HEK293 (cell line): Measurements from ENCODE around the gene NFRKB.

Experiments
- TCF7L2 ChIP-seq: IDR thresholded peaks from 2 replicates; pipeline ENCODE4 v1.6.1; 2011; ENCODE audit warnings: low read depth, mild to moderate bottlenecking, inconsistent platforms, low read length, moderate library complexity, borderline replicate concordance
- ZNF132 ChIP-seq: fragments of 450-650 bp; formaldehyde crosslinking; IDR thresholded peaks from 2 replicates; pipeline ENCODE4 v1.5.1; 2017; ENCODE audit warnings: missing biosample characterization, missing genetic modification characterization, borderline replicate concordance
- ZNF274 ChIP-seq, 2 experiments: fragments of 200-500 bp in 1 of 2; fragments of 450-650 bp in 1 of 2; sonication (Bioruptor generic) in 1 of 2; formaldehyde crosslinking in 1 of 2; IDR thresholded peaks; 2 replicates each; pipeline versions ENCODE4 v1.5.1 to v1.6.1; 2014 to 2016; ENCODE audit warnings: borderline replicate concordance in 1 of 2, inconsistent platforms in 1 of 2, low read length in 1 of 2, missing biosample characterization in 1 of 2, missing genetic modification characterization in 1 of 2
- TF ChIP-seq, protein P1 (sequence below): fragments of 450-650 bp; formaldehyde crosslinking; IDR thresholded peaks from 2 replicates; pipeline ENCODE4 v1.5.1; 2016; ENCODE audit warnings: missing biosample characterization, missing genetic modification characterization

DNA sequence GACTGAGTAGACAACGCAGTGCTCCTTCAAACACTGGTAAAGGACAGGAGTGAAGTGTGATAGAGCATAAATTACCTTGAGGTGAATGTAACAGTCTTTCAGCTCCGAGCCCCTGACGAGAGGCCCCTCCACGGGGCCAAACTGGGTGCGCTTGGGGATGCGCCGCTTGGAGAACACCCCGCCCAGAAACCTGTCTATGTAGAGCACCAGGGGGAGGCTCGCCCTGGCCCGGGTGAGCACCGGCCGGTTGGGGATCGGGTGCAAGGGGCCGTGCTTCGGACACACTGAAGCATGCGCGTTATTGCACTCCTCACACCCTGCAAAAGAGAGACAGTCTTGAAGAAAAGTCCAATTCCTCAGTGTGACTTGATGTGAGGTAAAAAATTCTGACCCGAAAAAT is 49.3 kb upstream of the NFRKB start:
- TF ChIP-seq TCF7L2 (no peak), ZNF274 (IDR thresholded peaks at IDR 0.05; ENCODE audit: low read length) (no peak), ZNF274 (tag by site-specific recombination; IDR thresholded peaks at IDR 0.05; ENCODE audit: borderline replicate concordance) (no peak), ZNF132 (tag by site-specific recombination) (no peak)
- TF ChIP-seq, protein P1, sequence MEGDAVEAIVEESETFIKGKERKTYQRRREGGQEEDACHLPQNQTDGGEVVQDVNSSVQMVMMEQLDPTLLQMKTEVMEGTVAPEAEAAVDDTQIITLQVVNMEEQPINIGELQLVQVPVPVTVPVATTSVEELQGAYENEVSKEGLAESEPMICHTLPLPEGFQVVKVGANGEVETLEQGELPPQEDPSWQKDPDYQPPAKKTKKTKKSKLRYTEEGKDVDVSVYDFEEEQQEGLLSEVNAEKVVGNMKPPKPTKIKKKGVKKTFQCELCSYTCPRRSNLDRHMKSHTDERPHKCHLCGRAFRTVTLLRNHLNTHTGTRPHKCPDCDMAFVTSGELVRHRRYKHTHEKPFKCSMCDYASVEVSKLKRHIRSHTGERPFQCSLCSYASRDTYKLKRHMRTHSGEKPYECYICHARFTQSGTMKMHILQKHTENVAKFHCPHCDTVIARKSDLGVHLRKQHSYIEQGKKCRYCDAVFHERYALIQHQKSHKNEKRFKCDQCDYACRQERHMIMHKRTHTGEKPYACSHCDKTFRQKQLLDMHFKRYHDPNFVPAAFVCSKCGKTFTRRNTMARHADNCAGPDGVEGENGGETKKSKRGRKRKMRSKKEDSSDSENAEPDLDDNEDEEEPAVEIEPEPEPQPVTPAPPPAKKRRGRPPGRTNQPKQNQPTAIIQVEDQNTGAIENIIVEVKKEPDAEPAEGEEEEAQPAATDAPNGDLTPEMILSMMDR (tag by site-specific recombination): no peak
